ENCODE data around the gene TBKBP1. TPM values are rescaled to one million over a fixed set of nuclear protein-coding genes. Genes with fewer than 3 reads are reported as not detected.

TBKBP1 gene
- total RNA-seq, 2 experiments from 2014 or later: 6.2 to 6.7 TPM

DNA sequence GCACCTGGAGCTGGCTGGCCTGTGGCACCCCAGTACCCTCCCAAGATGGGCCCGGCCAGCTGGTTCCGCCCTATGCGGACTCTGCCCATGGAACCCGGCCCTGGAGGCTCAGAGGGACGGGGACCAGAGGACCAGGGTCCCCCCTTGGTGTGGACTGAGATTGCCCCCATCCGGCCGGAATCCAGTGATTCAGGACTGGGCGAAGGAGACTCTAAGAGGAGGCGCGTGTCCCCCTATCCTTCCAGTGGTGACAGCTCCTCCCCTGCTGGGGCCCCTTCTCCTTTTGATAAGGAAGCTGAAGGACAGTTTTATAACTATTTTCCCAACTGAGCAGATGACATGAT is 51.0 kb downstream of the TBKBP1 start:
- POLR2A ChIA-PET: no interaction called here

GRCh38 chr17:47751471-47751870 is 57.5 kb downstream of the TBKBP1 start:
- CTCF ChIA-PET: interaction anchor here (0.6 to 0.7 kb wide), 3 partner anchors 34 to 235 kb away, joined by 3 read pairs; no protein-coding TSS in a partner anchor
- POLR2A ChIA-PET: no interaction called here

More for the DNA sequence above, 51.0 kb downstream of the TBKBP1 start:
- CTCF ChIA-PET: interaction anchor here (2.3 kb wide), 1 partner anchor 47 kb away, joined by 8 read pairs; no protein-coding TSS in a partner anchor

- ChIA-PET CTCF (interaction anchor here (0.5 to 0.7 kb wide), 2 partner anchors 64 to 74 kb away, joined by 3 read pairs; partner anchors contain the start of gene TBKBP1), POLR2A (no interaction called here)
These were observed 63.4 kb downstream of the TBKBP1 start for GRCh38 chr17:47757386-47757785.

DNA sequence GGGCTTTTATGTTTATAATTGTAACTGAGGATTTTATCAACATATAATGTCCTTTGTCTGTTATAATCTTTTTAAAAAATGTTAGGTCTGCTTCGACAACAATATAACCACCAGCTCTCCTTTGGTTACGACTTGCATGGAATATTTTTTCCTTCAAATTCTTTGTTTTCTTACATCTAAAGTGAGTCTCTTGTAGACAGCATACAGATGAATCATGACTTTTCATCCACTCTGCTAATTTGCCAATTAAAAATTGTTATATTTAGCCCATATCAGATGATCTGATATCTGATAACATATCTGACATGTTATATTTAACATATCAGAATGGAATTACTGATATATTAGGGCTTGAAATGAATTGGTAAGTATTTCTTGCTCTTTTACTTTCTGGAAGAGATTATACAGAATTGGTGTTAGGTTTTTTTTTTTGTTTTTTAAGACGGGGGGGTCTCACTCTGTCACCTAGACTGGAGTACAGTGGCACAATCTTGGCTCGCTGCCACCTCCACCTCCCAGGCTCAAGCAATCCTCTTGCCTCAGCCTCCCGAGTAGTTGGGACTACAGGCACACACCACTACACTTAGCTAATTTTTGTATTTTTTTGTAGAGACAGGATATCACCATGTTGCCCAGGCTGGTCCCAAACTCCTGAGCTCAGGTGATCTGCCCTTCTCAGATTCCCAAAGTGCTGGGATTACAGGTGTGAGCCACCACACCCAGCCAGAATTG is 66.6 kb downstream of the TBKBP1 start:
- CTCF ChIA-PET: interaction anchor here (0.7 to 1.4 kb wide), 3 partner anchors 12 to 161 kb away, joined by 3 to 6 read pairs (median 3); no protein-coding TSS in a partner anchor
- POLR2A ChIA-PET: no interaction called here

Other genes with a start within 250 kb of the TBKBP1 start
- 10 to 100 TPM; 91.1 to 98.4 TPM for gene NPEPPS, start 163.1 kb upstream of the TBKBP1 start, total RNA-seq
- gene KPNB1, start 44.2 kb upstream of the TBKBP1 start, total RNA-seq: 100 to 1,000 TPM; 844 to 864 TPM
- gene TBX21, start 39.1 kb downstream of the TBKBP1 start, total RNA-seq: 10 to 100 TPM; 53.7 to 54.7 TPM
- 10 to 100 TPM; 13.4 to 17.0 TPM for gene OSBPL7, start 127.6 kb downstream of the TBKBP1 start, total RNA-seq
- 10 to 100 TPM; 59.7 to 60.9 TPM for gene MRPL10, start 137.4 kb downstream of the TBKBP1 start, total RNA-seq
- gene LRRC46, start 137.5 kb downstream of the TBKBP1 start, total RNA-seq: under 1 TPM; 0.50 to 0.61 TPM
- 10 to 100 TPM; 18.4 to 18.7 TPM for gene SCRN2, start 147.1 kb downstream of the TBKBP1 start, total RNA-seq
- gene SP6, start 157.0 kb downstream of the TBKBP1 start, total RNA-seq: under 1 TPM in 1 of 2 experiments, not detected in 1; 0.08 TPM
- gene SP2, start 202.1 kb downstream of the TBKBP1 start, total RNA-seq: 10 to 100 TPM; 15.8 to 18.3 TPM
- 10 to 100 TPM; 57.8 to 58.0 TPM for gene PNPO, start 247.4 kb downstream of the TBKBP1 start, total RNA-seq

All from activated CD8-positive, alpha-beta memory T cell treated with anti-CD3 and anti-CD28 coated beads for 36 hours (primary cell).